Measurements from ENCODE around the gene CSTPP1. TPM values are rescaled to one million over a fixed set of nuclear protein-coding genes. Genes with fewer than 3 reads are reported as not detected.

CSTPP1 gene
- total and polyA plus RNA-seq, 2 of the 4 experiments (the other 2 are of a cell fraction), result 22.0 to 35.7 TPM

GRCh38 chr11:46944356-46945075, 8.0 kb downstream of the CSTPP1 start:
- no TSS peak for BruUV-seq (replicated peaks)
- no peak overlapping the region for H3K27ac ChIP-seq (ENCODE audit: insufficient read depth, low read length)
- TF ChIP-seq CEBPB (IDR thresholded peaks at IDR 0.05; ENCODE audit: low read depth, low read length), result no peak
- no peak for TF ChIP-seq POLR2A (IDR thresholded peaks at IDR 0.05; ENCODE audit: low read depth, low read length)
- TF ChIP-seq SMC3 (IDR thresholded peaks at IDR 0.05; ENCODE audit: low read depth, low read length), result no peak
- no peak for TF ChIP-seq USF2 (IDR thresholded peaks at IDR 0.05; ENCODE audit: low read depth, low read length)
- no peak for TF ChIP-seq BHLHE40 (IDR thresholded peaks at IDR 0.05; ENCODE audit: low read depth, low read length)
- no peak overlapping the region for H2BK15ac ChIP-seq (ENCODE audit: low read depth, low read length)
- H3K4me2 ChIP-seq (ENCODE audit: low read depth, low read length), result no peak overlapping the region
- ChIA-PET CTCF (interaction anchor here (0.6 to 2.0 kb wide), 3 partner anchors 32 to 468 kb away, joined by 3 to 6 read pairs (median 4); no protein-coding TSS in a partner anchor), POLR2A (ENCODE audit: unreplicated experiment) (interaction anchor here (0.6 kb wide), 1 partner anchor 260 kb away, joined by 4 read pairs; no protein-coding TSS in a partner anchor)
- H4K91ac ChIP-seq (ENCODE audit: insufficient read depth, low read depth, low read length), result no peak overlapping the region
- no peak overlapping the region for H2AK5ac ChIP-seq (ENCODE audit: low read depth, low read length)
- no peaks in the 10 kb centered on the region; the same call in 1 of the 2 replicates for H3K36me3 ChIP-seq (ENCODE audit: control insufficient read depth, insufficient read depth, low read length)
- no peak overlapping the region for H4K5ac ChIP-seq (ENCODE audit: low read depth, low read length)
- H3K27me3 ChIP-seq (ENCODE audit: control insufficient read depth, insufficient read depth, low read length), result no peaks in the 10 kb centered on the region
- no peak overlapping the region for H3K4ac ChIP-seq (ENCODE audit: low read depth, low read length)
- DNase-seq (no peak), ATAC-seq (ENCODE audit: low read depth) (no peak)
- H3K9ac ChIP-seq (ENCODE audit: low read depth, low read length), result no peak overlapping the region
- H3K23ac ChIP-seq (ENCODE audit: low read depth, low read length), result no peak overlapping the region
- H3K4me1 ChIP-seq (ENCODE audit: control insufficient read depth, insufficient read depth, low read length), result peaks cover 6% of the 10 kb centered on the region
- H4K20me1 ChIP-seq (ENCODE audit: insufficient read depth, low read length), result 0 out of 2 replicates have a peak, but pooled peaks cover 4% of the 10 kb centered on the region
- no peak overlapping the region for H2AK9ac ChIP-seq (replicated peaks; ENCODE audit: low read depth, low read length, poor library complexity)
- H4K8ac ChIP-seq (ENCODE audit: low read depth in 2 of 2, low read length in 2 of 2), result no peak overlapping the region
- no peak overlapping the region for H3K14ac ChIP-seq (replicated peaks; ENCODE audit: low read depth, low read length)
- no peak overlapping the region for H2BK20ac ChIP-seq (ENCODE audit: low read depth, low read length)
- H2AFZ ChIP-seq (replicated peaks; ENCODE audit: low read length, poor library complexity), result no peak overlapping the region
- no peaks in the 10 kb centered on the region for H3K9me3 ChIP-seq (ENCODE audit: control insufficient read depth, insufficient read depth, low read length)
- no peak overlapping the region for H2BK5ac ChIP-seq (ENCODE audit: low read depth, low read length, poor library complexity, severe bottlenecking)
- intact Hi-C loops (cut with micrococcal nuclease), result no loop called here
- dilution Hi-C loops (cut with HindIII; ENCODE audit: low sequenced_read_pairs, unreplicated experiment), result no loop called here
- in situ Hi-C loops (cut with MboI; ENCODE audit: low sequenced_read_pairs), result no loop called here
- H3K56ac ChIP-seq (ENCODE audit: extremely low read depth, insufficient read depth, low read length), result no peak overlapping the region
- no peak overlapping the region for H2BK120ac ChIP-seq (ENCODE audit: low read depth, low read length)
- no peak overlapping the region for H3K4me3 ChIP-seq (ENCODE audit: insufficient read depth, low read depth, low read length)
- H3K18ac ChIP-seq (ENCODE audit: low read depth, low read length), result no peak overlapping the region
- no CpG with 5 or more reads among the region's 4 CpGs for WGBS, 2 experiments (ENCODE audit: extremely low coverage in 2 of 2, insufficient read length in 1 of 2)
- H3K79me1 ChIP-seq (ENCODE audit: low read depth in 1 of 2, low read length in 2 of 2), result peaks cover 10 to 13% of the 10 kb centered on the region in 2 experiments; a peak in 3 of 4 replicates
- H3K9me1 ChIP-seq (ENCODE audit: insufficient read depth, low read length), result peaks cover 9% of the 10 kb centered on the region
